Naive thymus-derived CD8-positive, alpha-beta T cell (primary cell): Measurements from ENCODE around the gene ZCRB1. TPM values are rescaled to one million over a fixed set of nuclear protein-coding genes. Genes with fewer than 3 reads are reported as not detected.
A peak's percentile ranks its signal among the peaks of the same experiment; 100 is the strongest.

Experiments
- ATAC-seq, 2 donors: fragments of 150-1000 bp; cut with Tn5 transposase in 1 of 2; sonication (Bioruptor Pico), chemical (Tn5 transposase) in 1 of 2; 1 replicate in 1 of 2; 2 replicates in 1 of 2; pipeline ENCODE4 v1.10.0; 2021; ENCODE audit warnings: mild to moderate bottlenecking in 2 of 2, moderate library complexity in 2 of 2
- POLR2A ChIA-PET: fragments of 350-600 bp; sonication (Branson Sonifier 250); formaldehyde crosslinking; loops from one replicate; lab custom pipeline; 2021; ENCODE audit warnings: antibody characterized with exemption; lab: Charles Lee
- DNase-seq, 10 donors: peaks; one replicate each; pipeline versions ENCODE4 v3.0.0 to v3.0.0-alpha.2; 2020 to 2022
- H3K27ac Mint-ChIP-seq, 10 donors: one replicate each; pipeline ENCODE4 v1.8.0; 2020 to 2022; ENCODE audit warnings: mild to moderate bottlenecking in 10 of 10, mixed read lengths in 10 of 10, moderate library complexity in 4 of 10, inconsistent platforms in 1 of 10
- H3K27me3 Mint-ChIP-seq, 5 donors: one replicate each; pipeline ENCODE4 v1.8.0; 2021 to 2022; ENCODE audit warnings: mixed read lengths in 5 of 5
- H3K36me3 Mint-ChIP-seq, 3 donors: one replicate each; pipeline ENCODE4 v1.8.0; 2020 to 2022; ENCODE audit warnings: mixed read lengths in 3 of 3, mild to moderate bottlenecking in 2 of 3, inconsistent platforms in 1 of 3
- H3K4me1 Mint-ChIP-seq, 4 donors: one replicate each; pipeline ENCODE4 v1.8.0; 2021 to 2022; ENCODE audit warnings: mixed read lengths in 4 of 4
- H3K4me3 Mint-ChIP-seq, 10 donors: one replicate each; pipeline ENCODE4 v1.8.0; 2020 to 2022; ENCODE audit warnings: mild to moderate bottlenecking in 10 of 10, mixed read lengths in 10 of 10, moderate library complexity in 6 of 10, inconsistent platforms in 1 of 10
- H3K9me3 Mint-ChIP-seq, 9 donors: one replicate each; pipeline ENCODE4 v1.8.0; 2020 to 2022; ENCODE audit warnings: mixed read lengths in 9 of 9, mild to moderate bottlenecking in 3 of 9, inconsistent platforms in 1 of 9, moderate library complexity in 1 of 9
- polyA plus RNA-seq, 3 donors: library from polyadenylated mRNA; unstranded; fragments of 300-500 nt; fragmentation: Illumina TruSeq; gene quantifications; one replicate each; pipeline ENCODE4 v1.2.3, GENCODE V29; 2021
- total RNA-seq, 8 experiments: library from RNA in 2 of 8; stranded (reverse) in 2 of 8; gene quantifications; one replicate each; pipeline ENCODE4 v1.2.3 and lab custom pipeline; 2021 to 2026

ZCRB1 gene
- total and polyA plus RNA-seq, 5 experiments from 2014 or later, result 29.6 to 80.4 (median 67.7) TPM

DNA sequence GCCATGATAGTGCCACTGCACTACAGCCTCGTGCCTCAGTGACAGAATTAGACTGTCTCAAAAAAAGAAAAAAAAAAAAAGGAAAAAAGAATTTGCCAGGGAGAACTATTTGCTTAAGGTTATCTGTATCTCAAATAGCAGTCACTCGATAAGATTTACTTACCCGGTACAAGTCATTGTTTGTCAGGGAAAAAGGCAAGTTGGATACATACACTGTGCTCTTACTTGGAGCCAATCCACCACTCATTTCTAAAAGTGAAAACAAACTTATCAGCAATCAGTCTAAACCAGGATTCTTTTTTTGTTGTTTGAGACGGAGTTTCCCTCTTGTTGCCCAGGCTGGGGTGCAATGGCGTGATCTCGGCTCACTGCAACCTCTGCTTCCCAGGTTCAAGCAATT lies 2.0 kb downstream of the ZCRB1 start:
- no peak overlapping the region for H3K27ac Mint-ChIP-seq
- no peak overlapping the region for H3K4me3 Mint-ChIP-seq
- POLR2A ChIA-PET, result no interaction called here
- peaks cover 6 to 28% (median 8%) of the 10 kb centered on the region in 3 donors for H3K36me3 Mint-ChIP-seq
- peaks cover 18 to 44% (median 35%) of the 10 kb centered on the region in 4 donors for H3K4me1 Mint-ChIP-seq
- no peaks in the 10 kb centered on the region for H3K9me3 Mint-ChIP-seq
- no peak for ATAC-seq
- no peak for DNase-seq
- no peaks in the 10 kb centered on the region for H3K27me3 Mint-ChIP-seq

DNA sequence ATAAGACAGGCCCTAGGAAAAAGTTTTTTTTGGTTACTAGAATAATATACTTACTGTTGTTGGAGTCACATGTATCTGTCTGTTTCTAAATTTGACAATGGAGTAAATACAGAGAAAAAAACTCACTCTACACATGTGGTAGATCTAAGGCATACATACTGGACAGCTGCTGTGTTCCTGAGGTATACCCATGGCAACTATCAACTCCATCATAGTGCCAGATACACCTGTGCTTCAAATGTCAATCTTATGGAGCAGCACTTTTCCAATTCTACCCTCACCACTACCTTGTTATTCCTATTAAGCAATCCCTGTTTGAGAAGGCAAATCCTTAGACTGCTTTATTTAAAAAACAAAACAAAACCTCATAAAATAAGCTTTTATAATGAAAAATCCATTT lies 3.3 kb downstream of the ZCRB1 start:
- ATAC-seq, result no peak
- no peak overlapping the region for H3K4me3 Mint-ChIP-seq
- POLR2A ChIA-PET, result no interaction called here
- H3K27ac Mint-ChIP-seq, result peak overlapping the region in 1 of 10 donors; percentile 4
- peaks cover 15 to 32% (median 24%) of the 10 kb centered on the region in 4 donors for H3K4me1 Mint-ChIP-seq
- H3K36me3 Mint-ChIP-seq, result peaks cover 6 to 35% (median 12%) of the 10 kb centered on the region in 3 donors
- H3K9me3 Mint-ChIP-seq, result no peaks in the 10 kb centered on the region
- H3K27me3 Mint-ChIP-seq, result no peaks in the 10 kb centered on the region
- no peak for DNase-seq

DNA sequence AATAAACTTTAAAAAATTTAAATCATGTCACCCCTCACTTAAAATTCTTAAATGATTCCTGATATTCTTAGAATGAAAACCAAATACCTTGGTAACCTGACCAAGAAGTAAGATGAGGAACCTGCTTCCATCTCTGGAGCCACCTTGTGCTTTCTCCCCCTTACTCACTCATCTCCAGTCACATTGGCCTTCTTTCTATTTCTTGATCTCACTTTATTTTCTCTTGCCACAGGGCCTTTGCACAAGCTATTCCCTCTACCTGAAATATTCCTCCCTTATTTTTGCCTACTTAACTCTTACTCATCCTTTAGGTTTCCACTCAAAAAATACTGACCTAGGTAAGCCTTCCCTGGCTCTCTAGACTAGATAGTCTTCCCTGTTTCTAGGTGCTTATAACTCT lies 5.1 kb downstream of the ZCRB1 start:
- POLR2A ChIA-PET, result no interaction called here
- ATAC-seq (no peak), DNase-seq (no peak)
- Mint-ChIP-seq H3K9me3 (no peaks in the 10 kb centered on the region), H3K4me3 (no peak overlapping the region), H3K27ac (no peak overlapping the region), H3K4me1 (peaks cover 9 to 15% (median 13%) of the 10 kb centered on the region in 4 donors), H3K27me3 (no peaks in the 10 kb centered on the region), H3K36me3 (peaks cover 6 to 47% (median 16%) of the 10 kb centered on the region in 3 donors)

GRCh38 chr12:42315108-42315507 lies 10.8 kb downstream of the ZCRB1 start:
- H3K9me3 Mint-ChIP-seq, result no peaks in the 10 kb centered on the region
- DNase-seq (no peak), ATAC-seq (no peak)
- POLR2A ChIA-PET, result no interaction called here
- H3K27ac Mint-ChIP-seq, result peak overlapping the region in 1 of 10 donors; percentile 7
- peaks cover 6 to 59% (median 12%) of the 10 kb centered on the region in 3 donors for H3K36me3 Mint-ChIP-seq
- H3K27me3 Mint-ChIP-seq, result no peaks in the 10 kb centered on the region
- H3K4me1 Mint-ChIP-seq, result peaks cover 0 to 7% (median 0%) of the 10 kb centered on the region in 4 donors
- H3K4me3 Mint-ChIP-seq, result no peak overlapping the region

DNA sequence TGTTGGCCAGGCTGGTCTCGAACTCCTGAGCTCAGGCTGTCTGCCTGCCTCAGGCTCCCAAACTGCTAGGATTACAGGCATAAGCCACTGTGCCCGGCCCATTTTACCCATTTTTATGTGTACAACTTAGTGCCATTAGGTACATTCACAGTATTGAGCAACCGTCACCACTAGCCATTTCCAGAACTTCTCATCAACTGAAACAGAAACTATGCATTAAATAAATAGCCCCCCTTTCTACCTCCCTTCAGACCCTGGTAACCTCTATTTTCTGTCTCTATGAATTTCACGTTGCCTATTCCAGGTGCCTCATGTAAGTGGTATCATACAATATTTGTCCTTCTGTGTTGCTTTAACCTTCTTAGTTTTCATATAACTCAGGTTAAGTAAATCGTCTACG lies 15.9 kb downstream of the ZCRB1 start:
- H3K9me3 Mint-ChIP-seq, result no peaks in the 10 kb centered on the region
- peak overlapping the region in 1 of 10 donors; percentile 55 for H3K27ac Mint-ChIP-seq
- no peak for ATAC-seq
- POLR2A ChIA-PET, result no interaction called here
- H3K27me3 Mint-ChIP-seq, result no peaks in the 10 kb centered on the region
- no peak overlapping the region for H3K4me3 Mint-ChIP-seq
- DNase-seq, result no peak
- peaks cover 0 to 2% (median 0%) of the 10 kb centered on the region in 4 donors for H3K4me1 Mint-ChIP-seq
- H3K36me3 Mint-ChIP-seq, result peaks cover 3 to 26% (median 5%) of the 10 kb centered on the region in 3 donors

DNA sequence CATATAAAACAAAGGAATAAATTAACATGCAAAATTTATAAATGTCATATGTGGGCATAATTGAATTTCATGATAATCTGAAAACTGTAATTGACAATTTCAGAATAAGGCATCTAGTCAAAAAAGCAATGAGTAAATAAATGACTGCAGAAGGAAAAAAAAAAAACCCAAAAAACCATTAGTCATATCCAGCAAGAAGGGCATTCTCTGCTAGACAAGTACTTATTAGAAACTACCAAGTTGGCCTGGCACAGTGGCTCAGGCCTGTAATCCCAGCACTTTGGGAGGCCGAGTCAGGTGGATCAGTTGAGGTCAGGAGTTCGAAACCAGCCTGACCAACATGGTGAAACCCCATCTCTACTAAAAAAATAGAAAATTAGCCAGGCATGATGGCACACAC lies 17.5 kb downstream of the ZCRB1 start:
- H3K27me3 Mint-ChIP-seq, result no peaks in the 10 kb centered on the region
- no peak for DNase-seq
- H3K4me1 Mint-ChIP-seq, result no peaks in the 10 kb centered on the region
- no peak for ATAC-seq
- no peaks in the 10 kb centered on the region for H3K9me3 Mint-ChIP-seq
- POLR2A ChIA-PET, result no interaction called here
- H3K36me3 Mint-ChIP-seq, result peaks cover 0 to 13% (median 0%) of the 10 kb centered on the region in 3 donors
- no peak overlapping the region for H3K4me3 Mint-ChIP-seq
- peak overlapping the region in 1 of 10 donors; percentile 51 for H3K27ac Mint-ChIP-seq

DNA sequence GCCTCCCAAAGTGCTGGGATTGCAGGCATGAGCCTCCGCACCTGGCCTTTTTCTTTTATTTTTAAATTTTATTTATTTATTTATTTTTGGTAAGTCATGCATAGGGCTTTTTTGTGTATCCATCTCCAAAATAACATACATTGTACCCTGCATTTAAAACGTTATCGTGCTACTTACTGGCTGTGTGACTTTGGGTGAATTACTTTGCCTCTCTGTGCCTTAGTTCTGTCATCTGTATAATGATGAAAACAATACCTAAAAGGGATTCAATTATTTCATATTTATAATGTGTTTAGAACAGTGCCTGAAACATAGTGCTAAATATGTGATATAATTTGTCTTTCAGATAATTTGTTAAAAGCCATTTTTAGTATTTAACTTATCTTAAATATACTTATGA lies 19.6 kb downstream of the ZCRB1 start:
- DNase-seq (no peak), ATAC-seq (no peak)
- Mint-ChIP-seq H3K27ac (no peak overlapping the region), H3K4me3 (no peak overlapping the region), H3K4me1 (no peaks in the 10 kb centered on the region), H3K9me3 (no peaks in the 10 kb centered on the region), H3K36me3 (no peaks in the 10 kb centered on the region), H3K27me3 (no peaks in the 10 kb centered on the region)
- POLR2A ChIA-PET, result no interaction called here

DNA sequence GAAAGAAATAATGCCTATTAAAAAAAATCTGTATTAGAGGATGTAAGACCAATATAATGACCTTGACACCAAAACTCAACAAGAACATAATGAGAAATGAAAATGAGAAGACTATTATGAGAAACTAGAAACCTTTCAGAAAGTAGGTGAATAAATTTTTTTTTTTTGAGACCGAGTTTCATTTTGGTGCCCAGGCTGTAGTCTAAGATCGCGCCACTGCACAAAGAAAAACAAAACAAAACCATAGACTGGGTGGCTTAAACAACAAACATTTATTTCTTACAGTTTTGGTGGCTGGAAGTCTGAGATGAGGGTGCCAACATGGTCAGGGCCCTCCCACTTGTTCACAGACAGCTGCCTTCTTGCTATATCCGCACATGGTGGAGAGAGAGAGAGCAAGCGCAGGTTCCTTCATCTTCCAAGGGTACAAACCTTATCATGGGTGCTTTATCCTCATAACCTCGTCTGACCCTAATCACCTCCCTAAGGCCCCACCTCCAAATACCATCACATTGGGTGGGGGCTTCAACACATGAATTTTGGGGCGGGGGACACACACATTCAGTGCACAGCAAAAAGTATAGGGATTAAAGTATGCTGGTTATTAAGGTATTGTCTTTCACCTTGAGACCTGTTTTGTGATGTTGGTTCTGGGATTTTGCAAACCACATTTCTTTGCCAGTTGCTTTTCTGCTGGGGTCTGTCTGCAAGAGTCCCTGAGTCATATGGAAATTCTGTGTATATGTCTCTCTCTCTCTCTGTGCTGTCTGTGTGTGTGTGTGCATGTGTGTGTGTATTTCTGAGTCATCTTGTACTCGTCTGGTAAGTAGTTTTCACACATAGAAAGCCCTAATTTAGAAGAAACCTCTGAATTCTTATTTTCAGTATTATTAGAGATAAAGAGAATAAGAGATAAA lies 26.2 kb downstream of the ZCRB1 start:
- no peaks in the 10 kb centered on the region for H3K36me3 Mint-ChIP-seq
- H3K4me1 Mint-ChIP-seq, result peaks cover 0 to 4% (median 0%) of the 10 kb centered on the region in 4 donors
- H3K27ac Mint-ChIP-seq, result no peak overlapping the region
- peak overlapping the region in 2 of 10 donors; percentile 32 to 51 for H3K4me3 Mint-ChIP-seq
- ATAC-seq, result no peak
- peaks cover 0 to 2% (median 0%) of the 10 kb centered on the region in 9 donors for H3K9me3 Mint-ChIP-seq
- no peaks in the 10 kb centered on the region for H3K27me3 Mint-ChIP-seq
- no peak for DNase-seq
- POLR2A ChIA-PET, result no interaction called here

- POLR2A ChIA-PET, result no interaction called here
Measured at GRCh38 chr12:42298887-42299286, 27.0 kb downstream of the ZCRB1 start.

GRCh38 chr12:42296503-42297109 lies 29.3 kb downstream of the ZCRB1 start:
- peaks cover 0 to 2% (median 0%) of the 10 kb centered on the region in 9 donors for H3K9me3 Mint-ChIP-seq
- DNase-seq (peak in 1 of 10 donors; percentile 1), ATAC-seq (no peak)
- POLR2A ChIA-PET, result no interaction called here
- H3K36me3 Mint-ChIP-seq, result no peaks in the 10 kb centered on the region
- H3K27ac Mint-ChIP-seq, result no peak overlapping the region
- no peaks in the 10 kb centered on the region for H3K27me3 Mint-ChIP-seq
- peaks cover 0 to 4% (median 0%) of the 10 kb centered on the region in 4 donors for H3K4me1 Mint-ChIP-seq
- no peak overlapping the region for H3K4me3 Mint-ChIP-seq

More at GRCh38 chr12:42298887-42299286, 27.0 kb downstream of the ZCRB1 start:
- H3K9me3 Mint-ChIP-seq, result peaks cover 0 to 2% (median 0%) of the 10 kb centered on the region in 9 donors
- H3K36me3 Mint-ChIP-seq, result no peaks in the 10 kb centered on the region
- H3K4me3 Mint-ChIP-seq, result no peak overlapping the region
- H3K4me1 Mint-ChIP-seq, result peaks cover 0 to 4% (median 0%) of the 10 kb centered on the region in 4 donors
- ATAC-seq (no peak), DNase-seq (no peak)
- H3K27me3 Mint-ChIP-seq, result no peaks in the 10 kb centered on the region
- no peak overlapping the region for H3K27ac Mint-ChIP-seq

- no peaks in the 10 kb centered on the region for H3K9me3 Mint-ChIP-seq
- no peak overlapping the region for H3K27ac Mint-ChIP-seq
- DNase-seq, result no peak
- no peak for ATAC-seq
- no peaks in the 10 kb centered on the region for H3K4me1 Mint-ChIP-seq
- POLR2A ChIA-PET, result no interaction called here
- H3K36me3 Mint-ChIP-seq, result peaks cover 0 to 6% (median 0%) of the 10 kb centered on the region in 3 donors
- H3K27me3 Mint-ChIP-seq, result peaks cover 0 to 14% (median 8%) of the 10 kb centered on the region in 5 donors
- no peak overlapping the region for H3K4me3 Mint-ChIP-seq
Measured at GRCh38 chr12:42291680-42292079, 34.2 kb downstream of the ZCRB1 start.

- POLR2A ChIA-PET, result no interaction called here
- Mint-ChIP-seq H3K4me1 (peaks cover 2 to 7% (median 6%) of the 10 kb centered on the region in 4 donors), H3K36me3 (peaks cover 0 to 6% (median 0%) of the 10 kb centered on the region in 3 donors), H3K4me3 (no peak overlapping the region), H3K27ac (no peak overlapping the region), H3K27me3 (peaks cover 0 to 14% (median 8%) of the 10 kb centered on the region in 5 donors), H3K9me3 (no peaks in the 10 kb centered on the region)
- ATAC-seq, result no peak
- no peak for DNase-seq
Measured at GRCh38 chr12:42288544-42288943, 37.4 kb downstream of the ZCRB1 start.

DNA sequence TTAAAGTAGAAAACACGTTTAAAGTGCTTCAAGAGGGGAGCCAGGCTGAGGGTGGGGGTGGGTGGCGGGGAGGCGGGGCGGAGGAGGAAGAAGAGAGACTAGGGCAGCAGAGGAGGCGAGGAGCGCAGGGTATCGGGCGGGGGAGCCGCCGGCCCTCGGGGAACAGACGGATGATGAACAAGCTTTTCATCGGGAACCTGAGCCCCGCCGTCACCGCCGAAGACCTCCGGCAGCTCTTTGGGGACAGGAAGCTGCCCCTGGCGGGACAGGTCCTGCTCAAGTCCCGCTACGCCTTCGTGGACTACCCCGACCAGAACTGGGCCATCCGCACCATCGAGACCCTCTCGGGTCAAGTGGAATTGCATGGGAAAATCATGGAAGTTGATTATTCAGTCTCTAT lies 39.2 kb downstream of the ZCRB1 start:
- ATAC-seq (no peak), DNase-seq (no peak)
- Mint-ChIP-seq H3K4me3 (no peak overlapping the region), H3K36me3 (peaks cover 0 to 6% (median 0%) of the 10 kb centered on the region in 3 donors), H3K4me1 (peaks cover 2 to 7% (median 6%) of the 10 kb centered on the region in 4 donors), H3K27me3 (peaks cover 0 to 14% (median 8%) of the 10 kb centered on the region in 5 donors), H3K9me3 (no peaks in the 10 kb centered on the region), H3K27ac (no peak overlapping the region)
- POLR2A ChIA-PET, result no interaction called here
